HG03095 (cell line): Measurements from ENCODE around the gene GRAP2.

ENCODE experiments used
- ATAC-seq: cut with Tn5 transposase; IDR thresholded peaks from one replicate; pipeline ENCODE4 v1.9.1; 2021; ENCODE audit warnings: moderate library complexity; ENCODE audit not compliant: unreplicated experiment

Gene GRAP2

DNA sequence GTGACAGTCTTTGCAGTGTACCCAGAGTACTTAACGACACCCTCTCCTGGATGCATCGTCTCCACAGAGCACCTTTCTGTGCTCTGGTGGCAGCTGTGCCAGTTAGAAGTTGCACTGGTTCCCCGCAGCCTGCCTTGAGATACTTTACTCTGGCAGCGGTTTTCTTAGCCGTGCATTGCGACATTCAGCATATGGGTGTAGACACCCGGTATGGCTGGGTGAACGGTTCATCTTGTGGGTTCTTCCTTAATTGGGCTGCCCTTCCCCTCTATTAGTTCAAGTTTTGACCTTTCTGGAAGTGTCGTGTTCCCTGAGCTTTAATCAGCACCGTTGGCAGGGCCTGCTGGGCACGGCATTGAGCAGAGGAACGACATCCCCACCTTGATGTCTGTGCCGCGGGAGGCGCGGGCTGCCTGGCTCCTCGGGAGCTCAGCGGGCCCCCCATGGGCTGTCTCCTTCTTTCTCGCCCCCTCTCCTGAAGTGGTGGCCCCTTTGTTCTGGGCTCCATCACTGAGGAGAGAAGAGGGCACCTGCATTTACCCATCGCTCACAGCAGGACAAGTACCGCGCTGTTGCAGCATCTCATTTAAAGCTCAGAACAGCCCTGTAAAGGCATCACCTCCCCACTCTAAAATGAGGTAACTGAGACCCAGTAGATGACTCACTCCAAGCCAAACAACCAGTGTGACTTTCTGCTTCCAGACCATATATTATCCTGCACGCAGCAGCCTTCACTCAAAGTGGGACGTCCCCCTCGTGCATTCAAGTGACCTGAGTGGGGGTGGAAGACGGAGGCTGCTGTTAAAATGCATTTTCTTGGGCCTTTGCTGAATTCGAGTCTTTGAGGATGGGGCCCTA, 107.2 kb downstream of the GRAP2 start:
- ATAC-seq, result no peak

DNA sequence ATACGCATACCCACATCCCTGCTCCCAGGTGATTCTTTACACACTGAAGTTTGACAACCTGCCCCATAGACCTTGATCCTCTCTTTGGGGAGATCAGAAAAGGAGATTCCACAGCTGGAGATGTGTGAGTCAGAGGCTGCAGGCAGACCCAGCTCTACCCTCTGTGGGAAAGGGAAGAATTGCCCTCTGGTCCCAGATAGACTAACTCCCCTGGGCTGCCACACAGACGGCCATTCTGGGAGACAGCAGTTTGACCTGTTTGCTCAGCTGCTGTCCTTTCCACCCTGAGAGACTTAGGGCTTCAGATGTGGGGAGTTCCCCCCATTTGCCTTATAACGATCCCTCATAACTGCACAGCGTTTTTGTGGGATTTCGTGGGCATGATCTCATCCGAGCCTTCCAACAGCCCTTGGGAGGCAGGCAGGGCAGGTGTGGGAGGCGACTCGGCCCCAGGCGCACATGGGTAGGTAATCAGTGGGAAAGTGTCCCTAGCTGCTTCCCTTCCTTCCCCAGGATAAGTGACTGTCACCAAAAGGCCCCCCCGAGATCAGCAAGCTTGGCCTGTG, 107.9 kb downstream of the GRAP2 start:
- no peak for ATAC-seq

DNA sequence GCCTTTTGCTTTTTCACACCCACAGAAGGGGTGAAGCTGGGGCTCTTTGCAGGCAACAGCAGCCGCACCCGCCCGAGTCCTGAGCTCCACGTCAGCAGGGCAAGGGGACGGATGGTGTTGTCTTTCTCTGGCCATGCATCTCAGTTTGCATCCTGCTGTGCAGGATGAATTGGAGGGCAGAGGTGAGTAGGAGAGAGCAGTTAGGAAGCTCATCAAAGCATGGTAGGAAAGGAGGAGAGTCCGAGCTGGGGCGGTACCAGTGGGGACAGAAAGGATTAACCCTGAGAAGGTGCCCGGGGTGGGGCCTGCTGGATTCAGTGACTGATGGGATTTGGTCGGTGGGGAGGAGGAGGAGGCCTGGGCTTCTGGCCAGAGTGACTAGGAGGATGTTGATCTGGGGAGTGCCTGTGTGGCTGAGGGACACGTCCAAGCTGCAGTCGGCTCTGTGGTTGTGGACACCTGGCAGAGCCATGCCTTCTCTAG, 108.4 kb downstream of the GRAP2 start:
- no peak for ATAC-seq

DNA sequence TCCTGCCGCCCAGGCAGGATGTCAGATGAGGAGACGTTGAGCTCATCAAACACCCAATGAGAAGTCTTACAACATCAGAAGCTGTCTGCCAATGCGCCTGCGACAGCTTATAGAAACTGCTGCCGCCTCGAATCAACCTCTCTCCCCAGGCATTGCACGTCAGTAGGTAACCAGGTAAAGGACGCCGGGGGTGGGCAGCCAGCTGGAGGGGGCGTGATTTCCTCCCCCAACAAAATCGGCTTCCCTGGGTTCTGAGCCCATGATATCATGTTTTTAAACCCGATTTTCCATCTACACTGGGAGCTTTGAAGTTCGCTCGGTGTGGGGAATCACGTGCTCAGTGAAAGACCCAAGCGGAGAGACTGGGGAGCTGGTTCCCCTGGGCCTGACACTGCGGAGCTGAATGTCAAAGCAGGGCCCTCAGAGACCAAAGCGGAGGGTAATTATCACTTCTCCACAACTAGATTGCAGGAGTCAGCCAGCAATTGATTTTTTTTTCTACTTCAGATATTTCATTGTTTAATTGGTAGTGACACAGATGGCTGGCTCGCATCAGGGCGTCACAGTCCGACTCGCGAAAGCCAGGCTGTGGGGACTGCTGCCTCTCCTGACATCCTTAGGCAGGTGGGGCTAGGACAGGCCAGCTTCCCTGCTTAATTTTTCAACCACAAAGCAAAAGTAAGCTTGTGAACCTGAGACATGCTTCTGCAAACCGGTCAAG, 109.2 kb downstream of the GRAP2 start:
- no peak for ATAC-seq

DNA sequence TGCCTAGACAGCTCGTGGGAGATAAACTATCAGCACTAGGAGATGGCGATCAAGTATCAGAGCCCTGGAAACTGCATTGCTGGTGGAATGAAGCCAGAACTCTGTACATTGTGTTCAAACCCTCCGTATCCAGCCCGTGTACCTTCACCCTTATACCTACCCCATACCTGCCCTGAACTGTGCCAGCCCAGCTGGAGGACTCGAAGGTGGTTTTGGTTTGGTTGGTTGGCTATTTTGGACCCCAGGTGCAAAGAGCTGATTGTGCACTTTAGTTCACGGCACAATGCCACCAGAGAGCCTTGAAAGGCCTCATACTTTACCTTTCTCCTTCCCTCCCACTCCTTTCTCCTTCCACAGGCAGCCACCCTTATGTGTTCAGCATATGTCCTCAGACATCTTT, 109.9 kb downstream of the GRAP2 start:
- ATAC-seq, result no peak

DNA sequence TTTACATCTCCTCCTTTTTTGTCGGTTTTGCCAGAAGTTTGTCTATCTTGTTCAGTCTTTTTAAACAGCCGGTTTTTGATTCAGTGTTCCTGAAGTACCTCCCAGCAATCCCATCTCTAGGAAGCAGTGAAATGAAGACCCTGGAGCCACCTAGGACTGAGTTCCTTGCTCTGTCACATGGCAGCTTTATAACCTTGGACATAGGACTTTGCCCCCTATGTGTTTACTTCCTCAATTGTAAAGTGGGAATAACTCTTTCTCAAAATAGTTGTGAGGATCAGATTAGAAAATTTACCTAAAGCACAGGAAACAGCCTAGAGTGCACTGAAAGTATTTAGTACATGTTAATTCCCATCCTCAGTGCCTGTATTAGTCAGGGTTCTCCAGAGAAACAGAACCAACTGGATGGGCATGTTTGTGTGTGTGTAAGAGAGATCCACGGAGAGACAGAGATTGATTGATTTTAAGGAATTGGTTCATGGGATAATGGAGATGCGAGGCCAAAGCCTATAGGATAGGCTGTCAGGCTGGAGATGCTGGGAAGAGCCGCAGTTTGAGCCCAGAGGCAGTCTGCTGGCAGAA, 113.9 kb downstream of the GRAP2 start:
- no peak for ATAC-seq

DNA sequence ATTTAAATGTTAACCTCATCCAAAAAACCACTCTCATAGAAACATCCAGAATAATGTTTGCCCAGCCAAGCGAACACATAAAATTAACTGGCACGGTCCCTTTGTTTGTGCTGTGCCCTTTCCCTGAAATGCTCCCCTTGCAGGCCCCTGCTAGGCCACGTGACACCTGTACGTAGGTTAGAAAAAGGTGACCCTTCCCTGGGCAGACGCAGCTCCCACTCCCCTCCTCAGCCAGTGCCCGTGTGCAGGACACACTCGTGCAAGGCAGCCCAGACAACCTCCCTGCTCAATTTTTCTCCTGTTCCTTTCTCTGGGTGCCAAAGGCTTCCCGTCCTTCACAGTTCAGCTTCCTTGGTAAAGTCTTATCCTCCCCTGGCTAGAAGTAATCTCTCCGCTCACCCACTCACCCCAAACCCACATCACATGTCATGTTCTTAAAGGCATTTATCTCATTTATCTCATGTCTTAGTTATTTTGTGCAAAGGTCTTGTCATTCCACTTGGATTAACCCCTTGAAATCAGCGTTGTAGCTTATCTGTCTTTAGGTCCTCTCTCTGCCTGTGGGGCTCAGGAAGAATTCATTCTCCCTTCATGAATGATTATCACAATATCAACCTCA, 114.6 kb downstream of the GRAP2 start:
- no peak for ATAC-seq

DNA sequence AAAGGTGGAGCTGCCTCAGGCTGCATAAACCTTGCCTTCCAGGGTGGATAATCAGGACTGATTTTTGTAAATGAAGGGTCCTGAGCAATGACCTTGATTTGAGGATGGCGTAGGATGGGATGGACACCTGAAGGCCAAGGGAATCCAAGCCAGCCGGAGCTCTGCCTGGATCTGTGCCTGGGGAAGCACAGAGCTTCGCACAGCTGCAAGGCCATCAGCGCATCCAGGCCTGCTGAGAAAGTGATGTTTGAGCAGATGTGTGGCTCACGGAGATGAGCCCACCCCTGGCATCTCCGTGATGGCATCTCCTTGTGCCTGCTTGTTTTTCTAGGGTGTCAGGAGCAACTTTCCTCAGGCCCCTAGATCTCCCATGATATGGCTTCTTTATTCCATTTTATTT, 117.2 kb downstream of the GRAP2 start:
- ATAC-seq, result no peak

DNA sequence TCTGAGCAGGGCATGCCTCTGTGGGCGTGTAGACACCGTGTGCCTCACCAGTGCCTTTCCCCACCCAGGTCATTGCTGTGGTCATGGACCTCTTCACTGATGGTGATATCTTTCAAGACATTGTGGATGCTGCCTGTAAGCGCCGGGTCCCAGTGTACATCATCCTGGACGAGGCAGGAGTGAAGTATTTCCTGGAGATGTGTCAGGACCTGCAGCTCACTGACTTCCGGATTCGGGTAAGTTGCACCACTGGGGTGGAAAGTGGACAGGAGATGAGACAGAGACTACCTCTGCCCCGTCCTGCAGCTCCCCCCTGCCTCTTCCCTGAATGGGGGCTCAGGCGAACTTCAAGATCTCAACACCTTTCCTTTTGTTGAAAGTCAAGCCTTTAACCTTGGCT, 118.2 kb downstream of the GRAP2 start:
- ATAC-seq, result no peak

DNA sequence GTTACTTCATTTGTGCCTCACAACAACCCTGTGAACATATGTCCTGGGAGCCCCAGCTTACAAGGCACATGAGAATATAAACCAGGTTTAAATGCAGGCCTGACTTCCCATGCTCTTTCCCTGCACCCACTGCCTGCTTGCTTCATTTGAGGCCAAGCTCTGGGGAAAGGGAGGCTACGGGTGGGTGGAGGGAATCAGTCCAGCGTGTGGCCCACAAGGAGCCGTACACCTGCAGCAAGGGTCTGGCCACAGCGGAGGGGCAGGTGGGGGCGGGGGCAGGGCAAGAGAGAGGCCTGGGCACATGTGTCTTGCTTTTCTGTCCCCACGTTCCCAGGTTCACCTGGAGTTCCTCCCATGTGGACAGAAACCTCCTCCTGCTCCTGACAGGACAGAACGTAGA, 120.1 kb downstream of the GRAP2 start:
- no peak for ATAC-seq

DNA sequence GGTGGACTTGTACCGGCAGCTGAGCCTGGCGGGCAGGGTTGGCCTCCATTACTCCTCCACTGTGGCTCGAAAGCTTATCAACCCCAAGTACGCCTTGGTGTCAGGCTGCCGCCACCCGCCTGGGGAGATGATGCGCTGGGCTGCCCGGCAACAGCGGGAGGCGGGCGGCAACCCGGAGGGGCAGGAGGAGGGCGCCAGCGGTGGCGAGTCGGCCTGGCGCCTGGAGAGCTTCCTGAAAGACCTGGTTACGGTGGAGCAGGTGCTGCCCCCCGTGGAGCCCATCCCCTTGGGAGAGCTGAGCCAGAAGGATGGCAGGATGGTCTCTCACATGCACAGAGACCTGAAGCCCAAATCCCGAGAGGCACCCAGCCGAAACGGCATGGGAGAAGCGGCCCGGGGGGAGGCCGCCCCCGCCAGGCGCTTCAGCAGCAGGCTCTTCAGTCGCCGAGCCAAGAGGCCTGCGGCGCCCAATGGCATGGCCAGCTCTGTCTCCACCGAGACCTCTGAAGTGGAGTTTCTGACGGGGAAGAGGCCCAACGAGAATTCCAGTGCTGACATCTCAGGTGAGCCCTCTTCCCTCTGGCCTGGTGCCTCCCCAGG, 120.6 kb downstream of the GRAP2 start:
- no peak for ATAC-seq

DNA sequence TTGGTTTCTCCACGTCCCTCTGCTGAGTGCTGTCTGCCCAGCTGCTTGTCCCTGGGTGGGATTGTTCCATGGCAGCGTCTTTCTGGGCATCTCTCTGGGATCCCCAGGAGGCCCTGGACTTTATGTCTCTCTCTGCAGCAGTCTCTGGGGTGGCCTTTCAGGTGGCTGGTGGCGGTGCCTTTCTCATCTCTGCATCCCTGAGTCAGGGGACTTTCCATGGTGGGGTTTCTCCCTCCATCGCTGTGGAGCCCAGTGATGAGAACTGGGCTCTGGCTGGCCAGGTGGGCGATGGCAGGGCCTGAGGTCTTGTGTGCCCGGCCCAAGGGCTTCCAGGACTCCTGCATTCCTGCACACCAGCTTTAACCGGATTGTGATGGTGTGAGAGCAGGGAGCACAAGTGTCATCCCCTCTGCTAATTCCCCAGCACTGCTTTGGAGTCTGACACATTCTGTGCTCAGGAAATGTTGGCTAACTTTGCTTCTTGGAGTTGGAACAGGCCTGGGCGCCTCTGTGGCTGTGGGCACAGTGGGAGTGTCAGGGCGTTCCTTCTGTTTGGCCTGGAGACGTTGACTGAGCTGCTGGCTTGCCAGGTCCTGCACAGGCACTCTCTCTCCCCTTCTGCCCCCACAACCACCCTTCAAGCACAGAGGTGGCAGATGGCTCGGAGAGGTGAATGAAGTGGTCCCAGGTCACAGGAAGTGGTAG, 121.8 kb downstream of the GRAP2 start:
- no peak for ATAC-seq
